Endodermal cell (in vitro differentiated cells): ENCODE measurements around the gene TMEM245. TPM values are rescaled to one million over a fixed set of nuclear protein-coding genes. Genes with fewer than 3 reads are reported as not detected.

Experiments
- DNase-seq: peaks from one replicate; pipeline ENCODE4 v3.0.0-alpha.2; 2017
- H3K27ac ChIP-seq: 2 replicates; pipeline ENCODE4 v1.5.1; 2013; ENCODE audit warnings: mild to moderate bottlenecking, low read depth, low read length, moderate library complexity
- H3K27me3 ChIP-seq: 2 replicates; pipeline ENCODE4 v1.6.1; 2013; ENCODE audit warnings: mild to moderate bottlenecking, low read length, moderate library complexity; ENCODE audit not compliant: insufficient read depth, control insufficient read depth, poor library complexity, severe bottlenecking
- H3K36me3 ChIP-seq: 2 replicates; pipeline ENCODE4 v1.7.0; 2013; ENCODE audit warnings: mild to moderate bottlenecking, low read length, moderate library complexity; ENCODE audit not compliant: control insufficient read depth, insufficient read depth
- H3K4me1 ChIP-seq: one replicate; pipeline ENCODE4 v1.7.0; 2013; ENCODE audit warnings: low read length; ENCODE audit not compliant: control insufficient read depth, insufficient read depth
- H3K4me3 ChIP-seq: 2 replicates; pipeline ENCODE4 v1.5.1; 2013; ENCODE audit warnings: mild to moderate bottlenecking, low read length, moderate library complexity
- H3K9ac ChIP-seq: 2 replicates; pipeline ENCODE4 v1.6.1; 2013; ENCODE audit warnings: mild to moderate bottlenecking, low read length, moderate library complexity; ENCODE audit not compliant: poor library complexity, severe bottlenecking; ENCODE audit errors: extremely low read depth
- H3K9me3 ChIP-seq: 2 replicates; pipeline ENCODE4 v1.6.1; 2013; ENCODE audit warnings: mild to moderate bottlenecking, low read length, moderate library complexity; ENCODE audit not compliant: control insufficient read depth
- H3K27ac Mint-ChIP-seq: 2 replicates; pipeline ENCODE4 v1.8.0; 2020; ENCODE audit warnings: mixed read lengths
- H3K27me3 Mint-ChIP-seq: 2 replicates; pipeline ENCODE4 v1.8.0; 2021; ENCODE audit warnings: mild to moderate bottlenecking, mixed read lengths; ENCODE audit not compliant: insufficient read depth
- H3K36me3 Mint-ChIP-seq: 2 replicates; pipeline ENCODE4 v1.8.0; 2020; ENCODE audit warnings: low read depth, mixed read lengths
- H3K4me1 Mint-ChIP-seq: 2 replicates; pipeline ENCODE4 v1.8.0; 2020; ENCODE audit warnings: mixed read lengths
- H3K4me3 Mint-ChIP-seq: 2 replicates; pipeline ENCODE4 v1.8.0; 2020; ENCODE audit warnings: mild to moderate bottlenecking, moderate library complexity, mixed read lengths
- H3K9me3 Mint-ChIP-seq: 2 replicates; pipeline ENCODE4 v1.8.0; 2020; ENCODE audit warnings: mild to moderate bottlenecking, mixed read lengths
- WGBS, 2 experiments: methylation state at CpG; one replicate each; pipeline versions ENCODE4 v1.1.5 to v1.1.7; 2013; ENCODE audit warnings: missing lambda C conversion rate in 2 of 2, mixed read lengths in 1 of 2; ENCODE audit not compliant: insufficient coverage in 1 of 2, insufficient read length in 1 of 2; 5-methylcytosine and 5-hydroxymethylcytosine counted together
- total RNA-seq, 2 donors: library from RNA; stranded (reverse); fragmentation: NEBNext Ultra II Directional in 1 of 2; extraction: Animal tissue kit (Norgen Biotek cat#: 25700) in 1 of 2; gene quantifications; 2 replicates in 1 of 2; 3 replicates in 1 of 2; pipeline ENCODE4 v1.2.1, GENCODE V29; 2021
- TF ChIP-seq, protein P1 (sequence below): fragments of 200-600 bp; sonication (generic); conservative IDR thresholded peaks from 2 replicates; pipeline ENCODE4 v1.5.0; 2021; ENCODE audit warnings: antibody characterized with exemption, mild to moderate bottlenecking

The TMEM245 gene
- total RNA-seq, 2 donors from 2014 or later = 42.8 to 55.0 TPM

DNA sequence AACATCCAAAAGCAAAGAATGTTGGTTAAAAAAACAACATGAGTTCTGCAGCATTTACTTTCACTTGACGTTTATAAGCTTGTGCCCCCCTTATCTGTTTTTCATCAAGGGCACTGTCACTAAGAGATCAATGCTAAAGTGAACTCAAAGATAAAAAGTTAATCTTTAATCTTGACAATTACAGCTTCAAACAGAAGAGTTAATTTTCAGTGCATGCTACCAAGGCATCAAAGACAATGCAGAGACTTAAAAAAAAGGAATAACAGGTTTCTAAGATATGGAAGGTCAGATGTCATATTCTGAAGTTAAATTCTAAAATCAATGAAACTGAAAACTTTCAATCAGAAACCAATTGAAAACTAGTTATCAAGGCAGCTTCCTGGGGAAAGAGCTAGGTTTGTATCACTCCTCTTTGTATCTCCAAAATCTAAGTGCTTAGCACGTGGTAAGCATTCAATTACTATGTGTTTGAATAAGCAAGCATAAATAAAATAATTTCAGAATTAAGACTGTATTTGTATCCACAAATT lies 37.6 kb downstream of the TMEM245 start:
- Histone ChIP-seq H3K27me3 (no peaks in the 10 kb centered on the region), H3K4me3 (no peak overlapping the region), H3K4me1 (peaks cover 2% of the 10 kb centered on the region), H3K9ac (no peak overlapping the region), H3K36me3 (peaks cover 56% of the 10 kb centered on the region), H3K9me3 (no peaks in the 10 kb centered on the region), H3K27ac (no peak overlapping the region)
- H3K27ac Mint-ChIP-seq = no peak overlapping the region
- 64 to 83% methylated on average over 1 of the region's 2 CpGs for WGBS, 2 experiments
- H3K36me3 Mint-ChIP-seq = peaks cover 53% of the 10 kb centered on the region
- no peaks in the 10 kb centered on the region for H3K27me3 Mint-ChIP-seq
- H3K9me3 Mint-ChIP-seq = no peaks in the 10 kb centered on the region
- no peak for DNase-seq
- TF ChIP-seq, protein P1, sequence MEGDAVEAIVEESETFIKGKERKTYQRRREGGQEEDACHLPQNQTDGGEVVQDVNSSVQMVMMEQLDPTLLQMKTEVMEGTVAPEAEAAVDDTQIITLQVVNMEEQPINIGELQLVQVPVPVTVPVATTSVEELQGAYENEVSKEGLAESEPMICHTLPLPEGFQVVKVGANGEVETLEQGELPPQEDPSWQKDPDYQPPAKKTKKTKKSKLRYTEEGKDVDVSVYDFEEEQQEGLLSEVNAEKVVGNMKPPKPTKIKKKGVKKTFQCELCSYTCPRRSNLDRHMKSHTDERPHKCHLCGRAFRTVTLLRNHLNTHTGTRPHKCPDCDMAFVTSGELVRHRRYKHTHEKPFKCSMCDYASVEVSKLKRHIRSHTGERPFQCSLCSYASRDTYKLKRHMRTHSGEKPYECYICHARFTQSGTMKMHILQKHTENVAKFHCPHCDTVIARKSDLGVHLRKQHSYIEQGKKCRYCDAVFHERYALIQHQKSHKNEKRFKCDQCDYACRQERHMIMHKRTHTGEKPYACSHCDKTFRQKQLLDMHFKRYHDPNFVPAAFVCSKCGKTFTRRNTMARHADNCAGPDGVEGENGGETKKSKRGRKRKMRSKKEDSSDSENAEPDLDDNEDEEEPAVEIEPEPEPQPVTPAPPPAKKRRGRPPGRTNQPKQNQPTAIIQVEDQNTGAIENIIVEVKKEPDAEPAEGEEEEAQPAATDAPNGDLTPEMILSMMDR = no peak
- H3K4me3 Mint-ChIP-seq = no peak overlapping the region
- peaks cover 17% of the 10 kb centered on the region for H3K4me1 Mint-ChIP-seq

DNA sequence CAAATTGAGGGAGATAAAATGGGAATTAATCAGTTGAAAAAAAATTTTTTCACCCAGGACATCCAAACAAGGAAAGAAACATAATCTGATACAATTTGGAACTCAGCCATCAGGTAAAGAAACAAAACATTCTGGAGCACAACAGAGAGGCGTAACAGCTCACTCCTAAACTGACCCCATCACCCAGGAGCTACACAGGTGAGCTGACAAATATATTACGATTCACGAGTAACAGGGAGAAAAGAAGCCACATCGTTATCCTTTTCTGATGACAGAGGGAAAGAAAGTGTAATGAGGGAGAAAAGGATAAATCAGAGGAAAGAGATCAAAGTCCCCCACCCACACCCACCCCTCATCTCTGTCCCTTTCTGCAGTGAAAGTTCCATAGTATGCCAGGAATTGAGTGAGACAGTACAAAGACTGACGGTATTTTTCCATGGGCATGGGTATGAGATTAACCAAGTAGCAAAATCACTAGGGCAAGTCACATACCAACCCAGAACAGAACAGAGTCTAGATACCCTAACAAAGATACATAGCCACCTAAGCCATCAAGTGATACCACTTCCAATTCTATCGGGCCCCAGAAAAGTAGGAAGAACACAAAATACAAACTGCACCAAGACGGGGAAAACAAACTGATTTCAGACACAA lies 45.4 kb downstream of the TMEM245 start:
- Histone ChIP-seq H3K9me3 (no peaks in the 10 kb centered on the region), H3K27ac (no peak overlapping the region), H3K36me3 (peaks cover 73% of the 10 kb centered on the region), H3K27me3 (no peaks in the 10 kb centered on the region), H3K4me1 (no peaks in the 10 kb centered on the region), H3K9ac (no peak overlapping the region), H3K4me3 (no peak overlapping the region)
- no peak for DNase-seq
- 43 to 78% methylated on average over 2 to 7 of the region's 7 CpGs for WGBS, 2 experiments
- Mint-ChIP-seq H3K9me3 (no peaks in the 10 kb centered on the region), H3K4me1 (no peaks in the 10 kb centered on the region), H3K4me3 (no peak overlapping the region), H3K27ac (no peak overlapping the region), H3K27me3 (no peaks in the 10 kb centered on the region), H3K36me3 (peaks cover 51% of the 10 kb centered on the region)
- TF ChIP-seq, protein P1 = no peak

DNA sequence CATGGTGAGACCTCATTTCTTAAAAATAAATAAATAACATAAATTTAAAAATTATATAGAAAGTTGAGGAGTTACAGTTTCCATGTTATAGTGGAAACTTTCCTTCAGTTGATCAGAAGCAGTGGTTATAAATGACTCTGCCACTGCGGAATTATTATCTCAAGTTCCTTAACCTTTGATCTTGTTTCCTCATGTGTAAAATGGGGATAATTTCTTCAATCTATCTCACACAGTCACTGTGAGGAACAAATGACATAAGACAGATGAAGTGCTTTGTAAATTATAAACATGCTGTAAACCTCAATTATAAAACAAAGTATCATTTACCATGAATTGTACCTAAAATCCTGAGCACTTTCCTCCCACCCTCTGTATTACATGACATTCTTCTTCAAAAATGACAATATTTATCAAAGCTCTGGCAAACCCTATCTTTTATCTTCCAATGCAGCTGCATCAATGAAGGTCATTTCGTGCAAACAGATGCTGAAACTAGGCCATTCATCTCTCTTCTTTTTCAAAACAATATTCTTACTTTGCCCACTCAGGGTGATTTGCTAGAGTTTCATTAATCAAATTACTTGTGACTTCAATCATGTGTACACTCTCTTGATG lies 46.8 kb downstream of the TMEM245 start:
- 99 to 100% methylated on average over 2 of the region's 2 CpGs for WGBS, 2 experiments
- no peaks in the 10 kb centered on the region for H3K9me3 ChIP-seq
- H3K27ac ChIP-seq = no peak overlapping the region
- H3K9ac ChIP-seq = no peak overlapping the region
- no peak overlapping the region for H3K27ac Mint-ChIP-seq
- no peaks in the 10 kb centered on the region for H3K27me3 Mint-ChIP-seq
- no peak overlapping the region for H3K4me3 Mint-ChIP-seq
- H3K4me1 ChIP-seq = no peaks in the 10 kb centered on the region
- TF ChIP-seq, protein P1 = no peak
- no peaks in the 10 kb centered on the region for H3K4me1 Mint-ChIP-seq
- peaks cover 38% of the 10 kb centered on the region for H3K36me3 Mint-ChIP-seq
- no peaks in the 10 kb centered on the region for H3K27me3 ChIP-seq
- H3K9me3 Mint-ChIP-seq = no peaks in the 10 kb centered on the region
- peaks cover 67% of the 10 kb centered on the region for H3K36me3 ChIP-seq
- no peak overlapping the region for H3K4me3 ChIP-seq
- DNase-seq = no peak
